Astrocyte of the spinal cord (primary cell): Measurements from ENCODE around the gene STX17.
A peak's percentile ranks its signal among the peaks of the same experiment; 100 is the strongest.
"Not testable (repeated sequence)": the region's sequence is repeated elsewhere in the genome, so short reads cannot be mapped to it uniquely, and the experiment has no call there.

ENCODE experiments used
- DNase-seq: peaks from one replicate; pipeline ENCODE4 v3.0.0; 2011; ENCODE audit warnings: low read depth, low spot score
- H3K4me3 ChIP-seq: 2 replicates; pipeline ENCODE4 v1.5.1; 2011; ENCODE audit warnings: low read depth, mild to moderate bottlenecking, low read length, moderate library complexity
- in situ Hi-C: cut with HindIII; loops from 2 replicates; pipeline ENCODE4 v1.10.0; 2017; ENCODE audit warnings: low sequenced_read_pairs
- TF ChIP-seq, protein P1 (sequence below): IDR thresholded peaks from 2 replicates; pipeline ENCODE4 v1.5.1; 2012; ENCODE audit warnings: low read depth, mild to moderate bottlenecking, low read length, inconsistent platforms

Gene STX17

DNA sequence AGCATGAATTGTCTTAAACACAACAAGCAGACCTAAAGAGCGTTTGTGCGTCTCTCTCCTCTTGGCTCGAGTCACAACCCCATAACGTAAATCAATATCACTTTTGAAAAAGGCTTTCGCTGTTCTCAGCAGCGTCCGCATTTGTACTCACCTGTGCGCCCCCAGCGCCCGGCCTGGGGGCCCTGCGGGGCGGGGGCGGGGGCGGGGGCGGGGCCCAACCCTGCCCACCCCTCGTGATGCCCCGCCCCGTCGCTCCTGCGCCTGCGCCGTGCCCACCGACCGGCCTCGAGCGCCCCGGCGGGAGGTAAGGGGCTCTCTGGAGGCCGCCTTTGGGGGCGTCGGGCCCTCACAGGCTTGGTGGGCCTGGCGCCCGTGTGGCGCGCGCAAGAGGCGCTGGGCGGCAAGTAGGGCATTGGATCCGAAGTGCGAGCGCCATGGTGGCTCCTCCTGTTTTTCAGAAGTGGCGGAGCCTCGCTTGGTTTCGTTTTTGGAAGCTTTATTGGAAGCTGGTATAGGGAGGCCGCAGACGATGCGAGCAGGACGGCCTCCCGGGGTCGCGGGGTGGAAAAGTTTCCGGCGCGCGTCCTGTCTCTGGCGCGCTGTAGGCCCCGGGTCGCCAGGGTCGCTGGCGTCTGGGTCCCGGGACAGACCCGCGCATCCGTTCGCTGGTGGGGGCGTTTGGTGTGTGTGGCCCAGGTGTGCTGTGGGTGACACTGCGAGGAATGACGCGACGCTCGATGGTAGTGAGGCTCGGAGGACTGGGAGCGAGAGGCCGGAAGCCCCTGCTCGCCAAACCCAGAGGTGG lies at the start of gene STX17:
Gene STX17, plus strand, starts transcription at position 252 of the 805 bp plus-strand sequence. CDS start 8,586 bp downstream, outside the sequence.
- in situ Hi-C loops, result no loop called here
- H3K4me3 ChIP-seq, result peak within 1 kb of the TSS; percentile 84
- DNase-seq, result peak; percentile 82
- TF ChIP-seq, protein P1, sequence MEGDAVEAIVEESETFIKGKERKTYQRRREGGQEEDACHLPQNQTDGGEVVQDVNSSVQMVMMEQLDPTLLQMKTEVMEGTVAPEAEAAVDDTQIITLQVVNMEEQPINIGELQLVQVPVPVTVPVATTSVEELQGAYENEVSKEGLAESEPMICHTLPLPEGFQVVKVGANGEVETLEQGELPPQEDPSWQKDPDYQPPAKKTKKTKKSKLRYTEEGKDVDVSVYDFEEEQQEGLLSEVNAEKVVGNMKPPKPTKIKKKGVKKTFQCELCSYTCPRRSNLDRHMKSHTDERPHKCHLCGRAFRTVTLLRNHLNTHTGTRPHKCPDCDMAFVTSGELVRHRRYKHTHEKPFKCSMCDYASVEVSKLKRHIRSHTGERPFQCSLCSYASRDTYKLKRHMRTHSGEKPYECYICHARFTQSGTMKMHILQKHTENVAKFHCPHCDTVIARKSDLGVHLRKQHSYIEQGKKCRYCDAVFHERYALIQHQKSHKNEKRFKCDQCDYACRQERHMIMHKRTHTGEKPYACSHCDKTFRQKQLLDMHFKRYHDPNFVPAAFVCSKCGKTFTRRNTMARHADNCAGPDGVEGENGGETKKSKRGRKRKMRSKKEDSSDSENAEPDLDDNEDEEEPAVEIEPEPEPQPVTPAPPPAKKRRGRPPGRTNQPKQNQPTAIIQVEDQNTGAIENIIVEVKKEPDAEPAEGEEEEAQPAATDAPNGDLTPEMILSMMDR, result no peak

DNA sequence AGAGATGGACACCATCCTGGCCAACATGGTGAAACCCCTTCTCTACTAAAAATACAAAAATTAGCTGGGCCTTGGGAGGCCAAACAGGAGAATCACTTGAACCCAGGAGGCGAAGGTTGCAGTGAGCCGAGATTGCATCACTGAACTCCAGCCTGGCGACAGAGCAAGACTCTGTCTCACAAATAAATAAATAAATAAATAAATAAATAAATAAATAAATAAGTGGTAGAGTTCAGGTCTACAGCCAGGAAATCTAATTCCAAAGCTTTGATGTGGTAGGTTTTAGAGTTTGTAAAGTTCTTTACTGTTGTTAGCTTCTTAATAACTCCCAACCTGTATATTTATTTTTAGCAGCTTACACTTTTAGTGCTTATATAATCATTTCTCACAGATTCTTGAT lies 48.9 kb upstream of the STX17 start:
- H3K4me3 ChIP-seq, in situ Hi-C loops, DNase-seq: not testable (repeated sequence)

- TF ChIP-seq, protein P1, result no peak
- H3K4me3 ChIP-seq, result no peak overlapping the region
- in situ Hi-C loops, result no loop called here
- no peak for DNase-seq
Observed at GRCh38 chr9:99858087-99858486, 48.4 kb upstream of the STX17 start.

GRCh38 chr9:99859243-99859980 lies 47.0 kb upstream of the STX17 start:
- in situ Hi-C loops, result no loop called here
- no peak overlapping the region for H3K4me3 ChIP-seq
- DNase-seq, result no peak
- TF ChIP-seq, protein P1, result no peak

DNA sequence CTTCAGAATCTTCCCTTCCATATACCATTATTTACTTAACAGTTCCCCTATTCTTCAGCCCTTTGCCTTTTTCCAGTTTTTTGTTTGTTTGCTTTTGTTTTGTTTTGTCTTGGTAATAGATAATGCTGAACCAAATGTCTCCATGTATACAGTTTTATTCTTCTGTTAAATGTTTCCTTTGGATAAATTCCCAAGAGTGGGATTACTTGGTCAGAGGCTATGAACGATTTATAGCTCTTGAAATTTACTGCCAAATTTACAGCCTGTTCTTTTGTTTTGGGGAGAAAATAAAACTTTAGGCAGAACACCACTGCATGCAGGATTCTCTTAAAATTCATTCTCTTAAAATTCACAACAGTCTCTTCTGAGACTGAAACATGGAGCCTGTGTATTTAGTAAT lies 46.2 kb upstream of the STX17 start:
- DNase-seq, result no peak
- H3K4me3 ChIP-seq, result no peak overlapping the region
- in situ Hi-C loops, result no loop called here
- TF ChIP-seq, protein P1, result no peak

- DNase-seq, result no peak
- in situ Hi-C loops, result no loop called here
- no peak overlapping the region for H3K4me3 ChIP-seq
- TF ChIP-seq, protein P1, result no peak
Observed at GRCh38 chr9:99863955-99864354, 42.5 kb upstream of the STX17 start.

- in situ Hi-C loops, result no loop called here
- DNase-seq, result peak; percentile 33
- TF ChIP-seq, protein P1, result no peak
- H3K4me3 ChIP-seq, result no peak overlapping the region
Observed at GRCh38 chr9:99866398-99866797, 40.1 kb upstream of the STX17 start.
